Right atrium auricular region (tissue), 2 donors: ENCODE data around the gene EPAS1. TPM values are rescaled to one million over a fixed set of nuclear protein-coding genes. Genes with fewer than 3 reads are reported as not detected.

Experiments
- DNase-seq: peaks from one replicate; pipeline ENCODE4 v3.0.0-alpha.2; 2019; ENCODE audit warnings: low spot score
- H3K27ac ChIP-seq, 2 donors: fragments of 200-600 bp; sonication (generic); 1 replicate in 1 of 2; 2 replicates in 1 of 2; pipeline ENCODE4 v1.5.1; 2016 to 2019
- H3K27me3 ChIP-seq, 2 donors: fragments of 200-600 bp; sonication (generic); one replicate each; pipeline versions ENCODE4 v1.5.1 to v1.6.0; 2017 to 2019
- H3K36me3 ChIP-seq: fragments of 200-600 bp; sonication (generic); one replicate; pipeline ENCODE4 v1.5.1; 2016
- H3K4me1 ChIP-seq, 2 donors: fragments of 200-600 bp; sonication (generic); one replicate each; pipeline versions ENCODE4 v1.5.1 to v1.6.0; 2017 to 2019
- H3K4me3 ChIP-seq, 2 donors: fragments of 200-600 bp; sonication (generic); 1 replicate in 1 of 2; 2 replicates in 1 of 2; pipeline ENCODE4 v1.5.1; 2017 to 2019; ENCODE audit warnings: mild to moderate bottlenecking in 1 of 2, moderate library complexity in 1 of 2
- H3K9me3 ChIP-seq, 2 donors: fragments of 200-600 bp; sonication (generic); one replicate each; pipeline ENCODE4 v1.5.1; 2019
- total RNA-seq, 2 donors: library from RNA; depleted of rRNA; stranded (reverse); fragments of >200 nt; gene quantifications; one replicate each; pipeline ENCODE4 v1.1.0, GENCODE V29; 2016
- TF ChIP-seq, protein P1 (sequence below), 2 donors: fragments of 200-600 bp; sonication (generic); IDR thresholded peaks; one replicate each; pipeline ENCODE4 v1.5.1; 2019; ENCODE audit warnings: antibody characterized with exemption in 2 of 2

EPAS1 gene
- total RNA-seq, 2 donors from 2014 or later, result 257 to 311 TPM

DNA sequence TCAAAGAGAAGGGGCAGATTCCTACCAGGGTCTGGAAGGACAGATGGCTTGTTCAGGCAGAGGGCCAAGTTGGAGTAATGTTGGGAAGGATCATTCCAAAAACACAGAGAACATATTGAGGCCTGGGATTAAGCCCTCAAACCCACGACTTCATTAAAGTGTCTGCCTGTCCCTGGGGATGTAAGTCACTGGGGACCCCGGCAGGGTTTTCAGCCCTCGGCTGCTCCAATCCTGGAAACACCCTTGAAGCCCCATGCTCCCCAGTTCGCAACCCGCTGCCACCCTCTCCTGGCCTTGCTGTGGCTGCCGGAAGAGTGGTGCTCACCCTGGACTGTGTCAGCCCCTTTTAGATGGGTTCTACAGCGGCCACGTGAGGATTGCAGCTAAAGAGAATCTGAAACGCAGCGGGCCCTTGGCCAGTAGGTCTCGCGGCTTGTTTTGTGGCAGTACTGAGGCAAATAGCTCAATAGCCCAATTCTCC is 79.9 kb downstream of the EPAS1 start:
- H3K4me1 ChIP-seq, result peaks cover 0 to 32% of the 10 kb centered on the region in 2 donors
- no peaks in the 10 kb centered on the region for H3K27me3 ChIP-seq
- no peaks in the 10 kb centered on the region for H3K9me3 ChIP-seq
- peaks cover 100% of the 10 kb centered on the region for H3K36me3 ChIP-seq
- no peak overlapping the region for H3K4me3 ChIP-seq
- H3K27ac ChIP-seq, result peak overlapping the region; percentile 29 to 52
- TF ChIP-seq, protein P1, sequence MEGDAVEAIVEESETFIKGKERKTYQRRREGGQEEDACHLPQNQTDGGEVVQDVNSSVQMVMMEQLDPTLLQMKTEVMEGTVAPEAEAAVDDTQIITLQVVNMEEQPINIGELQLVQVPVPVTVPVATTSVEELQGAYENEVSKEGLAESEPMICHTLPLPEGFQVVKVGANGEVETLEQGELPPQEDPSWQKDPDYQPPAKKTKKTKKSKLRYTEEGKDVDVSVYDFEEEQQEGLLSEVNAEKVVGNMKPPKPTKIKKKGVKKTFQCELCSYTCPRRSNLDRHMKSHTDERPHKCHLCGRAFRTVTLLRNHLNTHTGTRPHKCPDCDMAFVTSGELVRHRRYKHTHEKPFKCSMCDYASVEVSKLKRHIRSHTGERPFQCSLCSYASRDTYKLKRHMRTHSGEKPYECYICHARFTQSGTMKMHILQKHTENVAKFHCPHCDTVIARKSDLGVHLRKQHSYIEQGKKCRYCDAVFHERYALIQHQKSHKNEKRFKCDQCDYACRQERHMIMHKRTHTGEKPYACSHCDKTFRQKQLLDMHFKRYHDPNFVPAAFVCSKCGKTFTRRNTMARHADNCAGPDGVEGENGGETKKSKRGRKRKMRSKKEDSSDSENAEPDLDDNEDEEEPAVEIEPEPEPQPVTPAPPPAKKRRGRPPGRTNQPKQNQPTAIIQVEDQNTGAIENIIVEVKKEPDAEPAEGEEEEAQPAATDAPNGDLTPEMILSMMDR (IDR thresholded peaks at IDR 0.05), result peak in 1 of 2 donors; percentile 28
- DNase-seq, result no peak

DNA sequence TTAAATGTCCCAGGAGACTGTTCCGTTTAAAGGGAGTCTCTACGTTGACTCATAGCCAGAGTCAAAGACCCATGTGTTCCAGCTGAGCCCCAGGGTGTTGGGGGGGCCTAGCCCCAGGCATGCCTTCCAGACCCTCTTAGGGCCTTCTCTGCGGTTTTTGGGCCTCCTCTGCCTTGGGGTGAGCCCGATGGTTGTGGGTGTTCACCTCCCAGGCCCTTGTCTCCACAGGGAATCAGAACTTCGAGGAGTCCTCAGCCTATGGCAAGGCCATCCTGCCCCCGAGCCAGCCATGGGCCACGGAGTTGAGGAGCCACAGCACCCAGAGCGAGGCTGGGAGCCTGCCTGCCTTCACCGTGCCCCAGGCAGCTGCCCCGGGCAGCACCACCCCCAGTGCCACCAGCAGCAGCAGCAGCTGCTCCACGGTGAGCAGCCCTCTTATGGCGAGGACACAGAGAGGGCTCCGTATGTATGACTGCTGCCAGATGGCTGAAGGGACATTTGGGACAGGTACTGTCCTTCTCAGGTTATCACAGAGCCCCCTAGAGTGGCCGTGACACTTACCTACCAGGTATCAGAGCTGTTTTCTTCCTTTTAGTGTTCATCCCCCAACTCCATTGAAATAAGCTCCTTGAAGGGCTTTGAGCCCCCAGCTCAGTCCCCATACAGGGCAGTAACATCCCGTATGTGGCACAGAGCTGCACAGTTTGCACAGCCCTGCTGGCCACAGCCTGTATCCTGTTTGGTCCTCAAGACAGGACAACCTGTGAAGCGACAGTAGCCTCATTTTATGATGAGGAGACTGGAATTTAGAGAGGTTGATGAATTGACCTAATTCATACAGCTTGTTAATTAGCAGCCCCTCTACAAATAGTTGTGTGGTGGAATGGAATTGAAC is 80.7 kb downstream of the EPAS1 start:
- TF ChIP-seq, protein P1 (IDR thresholded peaks at IDR 0.05), result no peak
- Histone ChIP-seq H3K36me3 (peaks cover 100% of the 10 kb centered on the region), H3K27ac (peak overlapping the region; percentile 29 to 52), H3K9me3 (no peaks in the 10 kb centered on the region), H3K27me3 (no peaks in the 10 kb centered on the region), H3K4me3 (no peak overlapping the region), H3K4me1 (peaks cover 0 to 32% of the 10 kb centered on the region in 2 donors)
- DNase-seq, result no peak

DNA sequence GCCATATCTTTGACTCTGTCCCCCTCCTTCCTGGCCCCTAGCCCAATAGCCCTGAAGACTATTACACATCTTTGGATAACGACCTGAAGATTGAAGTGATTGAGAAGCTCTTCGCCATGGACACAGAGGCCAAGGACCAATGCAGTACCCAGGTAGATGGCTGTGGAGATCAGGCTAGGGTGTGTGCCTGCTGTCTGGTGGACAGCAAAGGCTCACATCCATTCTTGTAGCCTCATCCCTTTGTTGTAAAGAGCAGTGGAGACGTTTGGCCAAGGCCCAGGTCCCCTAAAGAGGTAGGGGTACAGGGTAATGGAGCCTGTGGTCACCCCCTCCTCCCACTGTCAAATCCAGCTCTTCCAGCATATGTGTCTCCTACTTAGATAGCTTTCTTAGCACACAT is 81.4 kb downstream of the EPAS1 start:
- DNase-seq, result no peak
- Histone ChIP-seq H3K36me3 (peaks cover 100% of the 10 kb centered on the region), H3K27me3 (no peaks in the 10 kb centered on the region), H3K9me3 (no peaks in the 10 kb centered on the region), H3K27ac (peak overlapping the region in 1 of 2 donors; percentile 29), H3K4me3 (no peak overlapping the region), H3K4me1 (peaks cover 0 to 32% of the 10 kb centered on the region in 2 donors)
- TF ChIP-seq, protein P1 (IDR thresholded peaks at IDR 0.05), result no peak

DNA sequence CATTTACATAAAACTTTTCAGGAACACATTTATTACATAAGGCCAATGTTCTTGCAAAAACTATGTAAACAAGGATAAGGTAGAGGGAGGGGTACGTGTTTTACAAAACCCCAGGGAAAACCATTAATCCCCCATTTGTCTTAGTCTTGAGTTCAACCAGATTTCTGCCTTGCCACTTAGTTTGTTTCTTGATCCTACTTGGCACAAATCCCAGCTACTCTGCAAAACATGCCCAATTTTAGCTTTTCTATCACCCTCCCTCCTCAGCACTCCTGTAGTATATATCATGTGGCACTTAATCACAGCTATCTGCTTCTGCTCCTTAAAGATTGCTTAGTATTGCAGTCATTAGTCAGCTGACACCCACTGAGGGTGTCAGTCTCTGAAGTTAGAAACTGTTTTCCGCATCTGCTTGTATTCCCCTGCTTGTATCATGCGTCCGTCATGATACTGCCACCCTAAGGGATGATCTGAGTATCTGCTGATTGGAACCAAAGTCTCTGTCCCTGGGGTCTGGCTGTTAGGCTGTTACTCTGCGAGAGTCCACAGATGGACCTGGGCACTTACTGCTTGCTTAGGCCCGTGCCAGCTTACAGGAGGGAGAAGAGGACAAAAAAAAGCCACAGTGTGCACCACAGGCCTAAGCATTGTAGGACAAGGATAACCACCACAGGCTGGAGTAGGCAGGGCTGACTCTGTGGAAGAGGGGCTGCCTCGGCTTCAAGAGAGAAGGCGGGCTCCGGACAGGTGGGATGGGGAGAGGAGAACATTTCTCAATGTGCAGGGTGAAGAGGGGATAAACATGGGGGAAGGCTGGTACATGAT is 82.2 kb downstream of the EPAS1 start:
- Histone ChIP-seq H3K27ac (no peak overlapping the region), H3K4me1 (peaks cover 0 to 32% of the 10 kb centered on the region in 2 donors), H3K27me3 (no peaks in the 10 kb centered on the region), H3K4me3 (no peak overlapping the region), H3K36me3 (peaks cover 100% of the 10 kb centered on the region), H3K9me3 (no peaks in the 10 kb centered on the region)
- no peak for DNase-seq
- TF ChIP-seq, protein P1 (IDR thresholded peaks at IDR 0.05), result no peak

DNA sequence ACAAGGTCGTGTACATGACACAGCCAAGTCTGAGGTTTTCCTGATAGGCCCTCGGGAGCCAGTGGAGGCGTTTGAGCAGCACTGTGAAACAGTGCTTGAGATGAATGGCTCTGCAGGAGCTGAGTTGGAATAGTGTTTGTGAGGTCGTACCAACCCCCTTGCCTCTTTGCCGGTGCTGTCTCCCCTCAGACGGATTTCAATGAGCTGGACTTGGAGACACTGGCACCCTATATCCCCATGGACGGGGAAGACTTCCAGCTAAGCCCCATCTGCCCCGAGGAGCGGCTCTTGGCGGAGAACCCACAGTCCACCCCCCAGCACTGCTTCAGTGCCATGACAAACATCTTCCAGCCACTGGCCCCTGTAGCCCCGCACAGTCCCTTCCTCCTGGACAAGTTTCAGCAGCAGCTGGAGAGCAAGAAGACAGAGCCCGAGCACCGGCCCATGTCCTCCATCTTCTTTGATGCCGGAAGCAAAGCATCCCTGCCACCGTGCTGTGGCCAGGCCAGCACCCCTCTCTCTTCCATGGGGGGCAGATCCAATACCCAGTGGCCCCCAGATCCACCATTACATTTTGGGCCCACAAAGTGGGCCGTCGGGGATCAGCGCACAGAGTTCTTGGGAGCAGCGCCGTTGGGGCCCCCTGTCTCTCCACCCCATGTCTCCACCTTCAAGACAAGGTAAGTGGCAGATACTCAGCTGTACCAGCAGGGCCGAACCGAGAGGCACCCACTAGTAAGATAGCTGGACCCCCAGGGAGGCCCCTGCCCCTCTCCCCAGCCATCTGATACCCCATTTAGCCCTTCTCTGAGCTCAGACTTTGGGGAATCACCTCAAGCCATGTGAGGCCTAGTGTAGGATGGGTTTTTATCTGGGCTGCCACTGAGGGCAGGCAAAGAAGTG is 83.1 kb downstream of the EPAS1 start:
- Histone ChIP-seq H3K4me1 (peaks cover 0 to 33% of the 10 kb centered on the region in 2 donors), H3K27ac (no peak overlapping the region), H3K27me3 (no peaks in the 10 kb centered on the region), H3K36me3 (peaks cover 100% of the 10 kb centered on the region), H3K4me3 (no peak overlapping the region), H3K9me3 (no peaks in the 10 kb centered on the region)
- TF ChIP-seq, protein P1 (IDR thresholded peaks at IDR 0.05), result no peak
- no peak for DNase-seq
